MM.1S (cell line): ENCODE results near the gene GPR143.

Experiments used
- DNase-seq: peaks from one replicate; pipeline ENCODE4 v3.0.0-alpha.2; 2015
- H2AFZ ChIP-seq: fragments of 300-600 bp; sonication (generic); 2 replicates; pipeline ENCODE4 v1.6.0; 2016; ENCODE audit warnings: antibody characterized with exemption, low read length
- H3F3A ChIP-seq: fragments of 300-600 bp; sonication (generic); 2 replicates; pipeline ENCODE4 v1.6.1; 2016; ENCODE audit warnings: mild to moderate bottlenecking, antibody characterized with exemption, low read length, moderate library complexity, mixed read lengths; ENCODE audit not compliant: insufficient read depth
- H3K27ac ChIP-seq: fragments of 300-600 bp; sonication (generic); 2 replicates; pipeline ENCODE4 v1.5.1; 2016; ENCODE audit warnings: mild to moderate bottlenecking, low read length
- H3K27me3 ChIP-seq: fragments of 300-600 bp; sonication (generic); replicated peaks from 2 replicates; pipeline ENCODE4 v1.6.0; 2016; ENCODE audit warnings: low read length; ENCODE audit not compliant: insufficient read depth
- H3K36me3 ChIP-seq: fragments of 300-600 bp; sonication (generic); replicated peaks from 2 replicates; pipeline ENCODE4 v1.6.1; 2016; ENCODE audit warnings: mild to moderate bottlenecking, low read length, mixed read lengths; ENCODE audit not compliant: insufficient read depth
- H3K4me1 ChIP-seq: fragments of 300-600 bp; sonication (generic); 2 replicates; pipeline ENCODE4 v1.6.1; 2016; ENCODE audit warnings: low read length, mixed read lengths
- H3K4me2 ChIP-seq: fragments of 300-600 bp; sonication (generic); 2 replicates; pipeline ENCODE4 v1.6.0; 2016; ENCODE audit warnings: low read depth, low read length
- H3K4me3 ChIP-seq: fragments of 300-600 bp; sonication (generic); 2 replicates; pipeline ENCODE4 v1.5.1; 2016; ENCODE audit warnings: low read length, mixed read lengths
- H3K79me2 ChIP-seq: fragments of 300-600 bp; sonication (generic); 2 replicates; pipeline ENCODE4 v1.6.1; 2016; ENCODE audit warnings: mixed run types, low read length, mixed read lengths
- H3K9ac ChIP-seq: fragments of 300-600 bp; sonication (generic); 2 replicates; pipeline ENCODE4 v1.6.1; 2016; ENCODE audit warnings: low read length, mixed read lengths
- H3K9me2 ChIP-seq: fragments of 300-600 bp; sonication (generic); replicated peaks from 2 replicates; pipeline ENCODE4 v1.6.1; 2016; ENCODE audit warnings: mild to moderate bottlenecking, low read length, mixed read lengths; ENCODE audit not compliant: insufficient read depth
- H3K9me3 ChIP-seq: fragments of 300-600 bp; sonication (generic); replicated peaks from 2 replicates; pipeline ENCODE4 v1.6.1; 2016; ENCODE audit warnings: mild to moderate bottlenecking, low read length, mixed read lengths; ENCODE audit not compliant: insufficient read depth
- H4K20me1 ChIP-seq: fragments of 300-600 bp; sonication (generic); 2 replicates; pipeline ENCODE4 v1.6.1; 2016; ENCODE audit warnings: mild to moderate bottlenecking, low read length, moderate library complexity, mixed read lengths; ENCODE audit not compliant: insufficient read depth
- CTCF ChIP-seq: fragments of 300-600 bp; sonication (generic); IDR thresholded peaks from 2 replicates; pipeline ENCODE4 v1.5.1; 2016; ENCODE audit warnings: antibody characterized with exemption, low read length, mixed read lengths
- EZH2 ChIP-seq: fragments of 300-600 bp; sonication (generic); optimal IDR thresholded peaks from 2 replicates; pipeline ENCODE3; 2017; ENCODE audit warnings: low read depth, mild to moderate bottlenecking, antibody characterized with exemption, low read length, mixed read lengths
- EZH2phosphoT487 ChIP-seq: fragments of 300-600 bp; sonication (generic); IDR thresholded peaks from 2 replicates; pipeline ENCODE4 v1.6.1; 2018; ENCODE audit warnings: antibody characterized with exemption, low read length

Gene GPR143

GRCh38 chrX:9682861-9683260, 82.8 kb downstream of the GPR143 start:
- H4K20me1 ChIP-seq, result no peaks in the 10 kb centered on the region
- H3K4me2 ChIP-seq, result no peak overlapping the region
- no peaks in the 10 kb centered on the region for H3K9me2 ChIP-seq
- TF ChIP-seq CTCF (no peak), EZH2phosphoT487 (no peak), EZH2 (no peak)
- no peaks in the 10 kb centered on the region for H3K36me3 ChIP-seq
- peaks cover under 1% of the 10 kb centered on the region; the same call in 1 of the 2 replicates for H3F3A ChIP-seq
- H3K9me3 ChIP-seq, result no peaks in the 10 kb centered on the region
- H3K27ac ChIP-seq, result no peak overlapping the region
- peaks cover 4% of the 10 kb centered on the region for H3K4me1 ChIP-seq
- H3K27me3 ChIP-seq, result no peaks in the 10 kb centered on the region
- no peak overlapping the region for H3K9ac ChIP-seq
- no peak overlapping the region for H2AFZ ChIP-seq
- peaks cover 19% of the 10 kb centered on the region for H3K79me2 ChIP-seq
- no peak for DNase-seq
- H3K4me3 ChIP-seq, result no peak overlapping the region

GRCh38 chrX:9682456-9682855, 83.2 kb downstream of the GPR143 start:
- peaks cover 8% of the 10 kb centered on the region for H3K4me1 ChIP-seq
- H3F3A ChIP-seq, result peaks cover 5% of the 10 kb centered on the region; the same call in 1 of the 2 replicates
- no peaks in the 10 kb centered on the region for H4K20me1 ChIP-seq
- no peak overlapping the region for H2AFZ ChIP-seq
- H3K36me3 ChIP-seq, result no peaks in the 10 kb centered on the region
- no peak overlapping the region for H3K9ac ChIP-seq
- no peak for TF ChIP-seq CTCF
- H3K9me2 ChIP-seq, result no peaks in the 10 kb centered on the region
- no peak overlapping the region for H3K4me3 ChIP-seq
- H3K79me2 ChIP-seq, result peaks cover 21% of the 10 kb centered on the region
- no peak overlapping the region for H3K4me2 ChIP-seq
- H3K27ac ChIP-seq, result no peak overlapping the region
- no peaks in the 10 kb centered on the region for H3K9me3 ChIP-seq
- no peak for DNase-seq
- no peaks in the 10 kb centered on the region for H3K27me3 ChIP-seq

- H3K79me2 ChIP-seq, result peaks cover 21% of the 10 kb centered on the region
- H3K36me3 ChIP-seq, result no peaks in the 10 kb centered on the region
- DNase-seq, result no peak
- H2AFZ ChIP-seq, result no peak overlapping the region
- no peak overlapping the region for H3K9ac ChIP-seq
- H3K4me3 ChIP-seq, result no peak overlapping the region
- no peak overlapping the region for H3K4me2 ChIP-seq
- TF ChIP-seq EZH2phosphoT487 (no peak), CTCF (no peak), EZH2 (no peak)
- no peaks in the 10 kb centered on the region for H3K9me2 ChIP-seq
- peaks cover 15% of the 10 kb centered on the region; the same call in 1 of the 2 replicates for H3F3A ChIP-seq
- no peak overlapping the region for H3K27ac ChIP-seq
- H3K27me3 ChIP-seq, result no peaks in the 10 kb centered on the region
- peaks cover 16% of the 10 kb centered on the region for H3K4me1 ChIP-seq
- no peaks in the 10 kb centered on the region for H4K20me1 ChIP-seq
- H3K9me3 ChIP-seq, result no peaks in the 10 kb centered on the region
Observed at GRCh38 chrX:9681422-9681821, 84.2 kb downstream of the GPR143 start.

- DNase-seq, result no peak
- Histone ChIP-seq H2AFZ (no peak overlapping the region), H3K9ac (no peak overlapping the region), H4K20me1 (no peaks in the 10 kb centered on the region), H3K9me2 (no peaks in the 10 kb centered on the region), H3K79me2 (peaks cover 21% of the 10 kb centered on the region), H3K27ac (no peak overlapping the region), H3K4me1 (peaks cover 16% of the 10 kb centered on the region), H3K4me3 (no peak overlapping the region), H3F3A (peaks cover 19% of the 10 kb centered on the region), H3K27me3 (no peaks in the 10 kb centered on the region), H3K4me2 (no peak overlapping the region), H3K9me3 (no peaks in the 10 kb centered on the region), H3K36me3 (no peaks in the 10 kb centered on the region)
- no peak for TF ChIP-seq EZH2phosphoT487
- TF ChIP-seq EZH2, result no peak
- TF ChIP-seq CTCF, result no peak
Observed at GRCh38 chrX:9681011-9681410, 84.6 kb downstream of the GPR143 start.
